K562 (cell line): ENCODE data around the gene THOC1.

ENCODE experiments used
- ESRRA ChIP-seq: fragments of 450-650 bp; IDR thresholded peaks from 2 replicates; pipeline ENCODE4 v1.6.1; 2014; ENCODE audit warnings: low read depth, mild to moderate bottlenecking, moderate library complexity, borderline replicate concordance
- ZBTB9 ChIP-seq: fragments of 450-650 bp; formaldehyde crosslinking; IDR thresholded peaks from 2 replicates; pipeline ENCODE4 v1.4.0; 2020; ENCODE audit warnings: mild to moderate bottlenecking, moderate library complexity
- ZNF311 ChIP-seq: fragments of 250-450 bp; sonication (Bioruptor Pico); IDR thresholded peaks from 2 replicates; pipeline ENCODE4 v1.4.0; 2020; ENCODE audit warnings: mild to moderate bottlenecking, moderate library complexity
- ZNF507 ChIP-seq: conservative IDR thresholded peaks from 2 replicates; pipeline ENCODE4 v1.6.1; 2017; ENCODE audit warnings: missing genetic modification characterization, missing compliant biosample characterization

GRCh38 chr18:183769-184168 lies 84.1 kb downstream of the THOC1 start:
- TF ChIP-seq ZNF507: no peak
- TF ChIP-seq ZBTB9 (CRISPR knock-in tag): no peak
- no peak for TF ChIP-seq ESRRA
- TF ChIP-seq ZNF311 (CRISPR knock-in tag): no peak
